K562 (cell line): Measurements from ENCODE around the gene LRRC4. TPM values are rescaled to one million over a fixed set of nuclear protein-coding genes. Genes with fewer than 3 reads are reported as not detected.

Experiments used
- ATAC-seq: fragments of 200-7000 bp; cut with Tn5 transposase; 3 replicates; pipeline ENCODE4 v1.9.1; 2020; ENCODE audit warnings: moderate library complexity
- BruUV-seq: library from RNA; stranded (reverse); fragments of 400-500 nt; replicated peaks from 2 replicates; lab custom pipeline; 2021; lab: Mats Ljungman, UMichigan
- CTCF ChIA-PET: fragments of 300-600 bp; formaldehyde crosslinking; extraction: SDS; loops from one replicate; lab custom pipeline; 2021; ENCODE audit warnings: low intra/inter-chr PET ratio; lab: Yijun Ruan, JAX
- POLR2A ChIA-PET: fragments of 300-600, 350-650 bp; sonication (Branson Sonifier 250); formaldehyde crosslinking; extraction: SDS; loops from one replicate; lab custom pipeline; 2021; ENCODE audit warnings: antibody characterized with exemption, inconsistent platforms; lab: Yijun Ruan, JAX
- DNase-seq, 4 experiments: peaks; one replicate each; pipeline versions ENCODE4 v3.0.0 to v3.0.0-alpha.2; 2011 to 2018; ENCODE audit warnings: low spot score in 3 of 4, mixed read lengths in 3 of 4; ENCODE audit errors: extremely low read depth in 1 of 4
- FAIRE-seq: peaks from 2 replicates; lab custom pipeline; 2011; peaks lifted over from hg19 to GRCh38; lab: Jason Lieb, UNC
- H2AFZ ChIP-seq: 2 replicates; pipeline ENCODE4 v1.6.0; 2011; ENCODE audit warnings: low read depth, low read length, control low read depth, inconsistent platforms
- H3K27ac ChIP-seq: fragments of 200-600 bp; 3 replicates; pipeline ENCODE4 v1.8.0; 2011; ENCODE audit warnings: low read depth, mild to moderate bottlenecking, control low read depth, inconsistent platforms, low read length, moderate library complexity, mixed read lengths; ENCODE audit errors: extremely low read depth
- H3K27me3 ChIP-seq, 2 experiments: fragments of 300-600 bp in 1 of 2; 2 replicates in 1 of 2; 3 replicates in 1 of 2; pipeline versions ENCODE4 v1.6.0 to v1.8.0; 2011; ENCODE audit warnings: inconsistent platforms in 2 of 2, low read length in 2 of 2, mild to moderate bottlenecking in 1 of 2, mixed read lengths in 1 of 2, moderate library complexity in 1 of 2; ENCODE audit not compliant: control insufficient read depth in 2 of 2, insufficient read depth in 2 of 2
- H3K36me3 ChIP-seq: fragments of 300-600 bp; 3 replicates; pipeline ENCODE4 v1.8.0; 2011; ENCODE audit warnings: mild to moderate bottlenecking, low read length, inconsistent platforms; ENCODE audit not compliant: control insufficient read depth, insufficient read depth
- H3K4me1 ChIP-seq, 2 experiments: fragments of 200-600 bp in 1 of 2; replicated peaks in 1 of 2; 2 replicates in 1 of 2; 3 replicates in 1 of 2; pipeline versions ENCODE4 v1.5.1 to v1.8.0; 2011; ENCODE audit warnings: inconsistent platforms in 2 of 2, low read length in 2 of 2, mild to moderate bottlenecking in 1 of 2, mixed read lengths in 1 of 2, moderate library complexity in 1 of 2; ENCODE audit not compliant: control insufficient read depth in 2 of 2, insufficient read depth in 2 of 2
- H3K4me2 ChIP-seq: 2 replicates; pipeline ENCODE4 v1.6.1; 2011; ENCODE audit warnings: low read length, control low read depth, inconsistent platforms, mixed read lengths; ENCODE audit not compliant: insufficient read depth
- H3K4me3 ChIP-seq: fragments of 200-600 bp; sonication (generic), shearing (Covaris generic); 2 replicates; pipeline ENCODE4 v1.5.1; 2016; ENCODE audit warnings: control low read depth, inconsistent platforms
- H3K79me2 ChIP-seq: fragments of 200-600 bp; 3 replicates; pipeline ENCODE4 v1.8.0; 2011; ENCODE audit warnings: low read length, inconsistent platforms; ENCODE audit not compliant: control insufficient read depth, insufficient read depth
- H3K9ac ChIP-seq, 2 experiments: 2 replicates each; pipeline versions ENCODE4 v1.6.0 to v1.6.1; 2011; ENCODE audit warnings: low read depth in 2 of 2, low read length in 2 of 2, control low read depth in 1 of 2, inconsistent platforms in 1 of 2, mild to moderate bottlenecking in 1 of 2, mixed read lengths in 1 of 2; ENCODE audit not compliant: insufficient read depth in 1 of 2
- H3K9me1 ChIP-seq: one replicate; pipeline ENCODE4 v1.6.0; 2011; ENCODE audit warnings: inconsistent platforms, mild to moderate bottlenecking, low read length, moderate library complexity; ENCODE audit not compliant: control insufficient read depth, insufficient read depth
- H3K9me3 ChIP-seq: replicated peaks from 2 replicates; pipeline ENCODE4 v1.5.1; 2011; ENCODE audit warnings: low read depth, low read length, inconsistent platforms; ENCODE audit not compliant: control insufficient read depth, insufficient read depth
- H4K20me1 ChIP-seq: replicated peaks from 2 replicates; pipeline ENCODE4 v1.6.1; 2011; ENCODE audit warnings: low read length, inconsistent platforms, mixed read lengths; ENCODE audit not compliant: control insufficient read depth, insufficient read depth
- HDAC8 ChIP-seq: fragments of 450-650 bp; IDR thresholded peaks from 2 replicates; pipeline ENCODE4 v1.6.1; 2016; ENCODE audit warnings: mild to moderate bottlenecking, missing genetic modification characterization, moderate library complexity, missing compliant biosample characterization
- PHB ChIP-seq: fragments of 250-450 bp; sonication (Bioruptor Pico); IDR thresholded peaks from 2 replicates; pipeline ENCODE4 v1.5.0; 2021
- PHTF2 ChIP-seq: fragments of 250-450 bp; sonication (Bioruptor Pico); IDR thresholded peaks from 2 replicates; pipeline ENCODE4 v1.5.0; 2021; ENCODE audit warnings: mild to moderate bottlenecking
- POLR2AphosphoS5 ChIP-seq: IDR thresholded peaks from 2 replicates; pipeline ENCODE4 v1.6.1; 2011; ENCODE audit warnings: mild to moderate bottlenecking, low read depth, low read length, moderate library complexity; ENCODE audit not compliant: control insufficient read depth, insufficient read depth
- SREBF2 ChIP-seq: sonication (generic); formaldehyde crosslinking; IDR thresholded peaks from 2 replicates; pipeline ENCODE4 v1.4.0; 2020; ENCODE audit warnings: mild to moderate bottlenecking, missing genetic modification reagents
- ZNF79 ChIP-seq: fragments of 250-450 bp; sonication (Bioruptor Pico); IDR thresholded peaks from 2 replicates; pipeline ENCODE4 v1.4.0; 2020; ENCODE audit warnings: low read depth, mild to moderate bottlenecking, moderate library complexity
- WGBS: fragments of 100-300 bp; shearing (Covaris generic); methylation state at CpG from one replicate; pipeline ENCODE4 v1.1.6; 2016; ENCODE audit warnings: low coverage, mixed read lengths; ENCODE audit not compliant: insufficient coverage; ENCODE audit errors: missing lambda C conversion rate; 5-methylcytosine and 5-hydroxymethylcytosine counted together
- in situ Hi-C: fragments of 300-500 bp; cut with MboI; formaldehyde crosslinking; loops from 4 replicates; pipeline ENCODE4 v1.15.0; 2018; ENCODE audit warnings: inconsistent platforms, mixed read lengths
- intact Hi-C: fragments of 100-400 bp; cut with micrococcal nuclease; formaldehyde crosslinking; loops from 2 replicates; pipeline ENCODE4 v1.14.2; 2022
- polyA plus RNA-seq, 8 experiments: library from polyadenylated mRNA; depleted of rRNA in 4 of 8; stranded (reverse) in 5 of 8; unstranded in 3 of 8; fragments of >200 nt; fragmentation: Nextera tagmentation in 2 of 8; fragmentation: Illumina TruSeq in 1 of 8; extraction: Ambion mirVana in 2 of 8; extraction: Trizol in 1 of 8; gene quantifications; 2 replicates each; pipeline versions ENCODE4 v1.2.1 to v1.2.3, GENCODE V29; 2011 to 2014; ENCODE audit warnings: inconsistent platforms in 1 of 8, missing spikeins in 1 of 8
- total RNA-seq, 7 experiments: library from RNA; depleted of rRNA in 6 of 7; stranded (reverse); fragments of >200 nt in 6 of 7; fragmentation: Illumina TruSeq in 2 of 7; extraction: Trizol in 2 of 7; gene quantifications; 2 replicates each; pipeline versions ENCODE4 v1.2.1 to v1.2.3, GENCODE V29; 2011 to 2021; ENCODE audit warnings: low replicate concordance in 1 of 7

Gene LRRC4
- total and polyA plus RNA-seq, 9 of the 15 experiments (the other 6 are each of a cell fraction or from before 2014, with no cell fraction given): 0.04 to 0.11 TPM; not detected in 7

- H3K9ac ChIP-seq: peak overlapping the region in 1 of 2 experiments; percentile 22; a peak in 2 of 4 replicates
- no peaks in the 10 kb centered on the region; a peak in 1 of 5 replicates for H3K4me1 ChIP-seq
- H3K27ac ChIP-seq: no peak overlapping the region
- H4K20me1 ChIP-seq: 0 out of 2 replicates have a peak, but pooled peaks cover 11% of the 10 kb centered on the region
- H3K36me3 ChIP-seq: peaks cover 46% of the 10 kb centered on the region
- H3K9me1 ChIP-seq: no peaks in the 10 kb centered on the region
- CTCF ChIA-PET: no interaction called here
- no peaks in the 10 kb centered on the region for H3K27me3 ChIP-seq
- H2AFZ ChIP-seq: no peak overlapping the region
- no TSS peak for BruUV-seq
- in situ Hi-C loops (no loop called here), intact Hi-C loops (no loop called here)
- 87% methylated on average over 9 of the region's 9 CpGs for whole genome bisulfite sequencing
- TF ChIP-seq HDAC8 (no peak), SREBF2 (CRISPR knock-in tag) (no peak), POLR2AphosphoS5 (0 out of 2 replicates have a peak, but pooled peaks have one; percentile 15), PHTF2 (no peak)
- H3K9me3 ChIP-seq: no peaks in the 10 kb centered on the region
- FAIRE-seq (no peak), DNase-seq (no peak), ATAC-seq (no peak; the same call in 2 of the 3 replicates)
- H3K4me2 ChIP-seq: no peak overlapping the region
- H3K79me2 ChIP-seq: no peaks in the 10 kb centered on the region
- no peak overlapping the region for H3K4me3 ChIP-seq
- POLR2A ChIA-PET: interaction anchor here (0.6 to 1.2 kb wide), 6 partner anchors 10 to 1108 kb away, joined by 3 to 6 read pairs (median 4); no protein-coding TSS in a partner anchor
Measured at GRCh38 chr7:128052404-128052803, 21.2 kb upstream of the LRRC4 start.

GRCh38 chr7:128045766-128046165 is 14.5 kb upstream of the LRRC4 start:
- no peak overlapping the region for H3K9ac ChIP-seq
- no peaks in the 10 kb centered on the region for H3K79me2 ChIP-seq
- H4K20me1 ChIP-seq: peaks cover 17% of the 10 kb centered on the region; the same call in 1 of the 2 replicates
- TF ChIP-seq ZNF79 (CRISPR knock-in tag) (no peak), PHB (CRISPR knock-in tag) (no peak)
- WGBS: 90% methylated on average over 1 of the region's 1 CpG
- H3K36me3 ChIP-seq: peaks cover 32% of the 10 kb centered on the region
- ATAC-seq (no peak), FAIRE-seq (no peak), DNase-seq (no peak)
- H3K4me3 ChIP-seq: no peak overlapping the region
- H2AFZ ChIP-seq: no peak overlapping the region
- no TSS peak for BruUV-seq
- no peaks in the 10 kb centered on the region for H3K4me1 ChIP-seq
- H3K27me3 ChIP-seq: no peaks in the 10 kb centered on the region
- intact Hi-C loops (no loop called here), in situ Hi-C loops (no loop called here)
- ChIA-PET CTCF (no interaction called here), POLR2A (interaction anchor here (0.6 to 1.3 kb wide), 3 partner anchors 8 to 854 kb away, joined by 3 to 4 read pairs (median 3); no protein-coding TSS in a partner anchor)
- no peaks in the 10 kb centered on the region for H3K9me3 ChIP-seq
- H3K27ac ChIP-seq: no peak overlapping the region
- no peaks in the 10 kb centered on the region for H3K9me1 ChIP-seq
- no peak overlapping the region for H3K4me2 ChIP-seq
